K562 (cell line): ENCODE data around the gene PRXL2B.

ENCODE experiments used
- ARID2 ChIP-seq: fragments of 450-650 bp; IDR thresholded peaks from 2 replicates; pipeline ENCODE4 v1.6.1; 2017; ENCODE audit warnings: antibody characterized with exemption, mild to moderate bottlenecking
- FOS ChIP-seq: IDR thresholded peaks from 3 replicates; pipeline ENCODE4 v1.6.1; 2011; ENCODE audit not compliant: insufficient read length; ENCODE audit errors: extremely low read depth
- HBP1 ChIP-seq: fragments of 450-650 bp; formaldehyde crosslinking; IDR thresholded peaks from 2 replicates; pipeline ENCODE4 v1.4.0; 2022; ENCODE audit warnings: missing genetic modification characterization
- JUND ChIP-seq, 2 experiments: IDR thresholded peaks; 2 replicates in 1 of 2; 3 replicates in 1 of 2; pipeline ENCODE4 v1.6.1; 2011; ENCODE audit warnings: borderline replicate concordance in 2 of 2, low read depth in 2 of 2, low read length in 2 of 2, improper control_type of control experiment in 1 of 2, missing biosample characterization in 1 of 2, missing genetic modification characterization in 1 of 2, missing genetic modification reagents in 1 of 2
- RBM15 ChIP-seq: fragments of 200-400 bp; formaldehyde crosslinking; IDR thresholded peaks from 2 replicates; pipeline ENCODE4 v1.6.1; 2018; ENCODE audit warnings: mild to moderate bottlenecking, low read length, moderate library complexity; ENCODE audit not compliant: insufficient read depth
- RNF219 ChIP-seq: fragments of 250-450 bp; sonication (Bioruptor Pico); IDR thresholded peaks from 2 replicates; pipeline ENCODE4 v1.5.0; 2022; ENCODE audit warnings: mild to moderate bottlenecking
- YY1 ChIP-seq, 3 experiments: IDR thresholded peaks; 2 replicates each; pipeline ENCODE4 v1.6.1; 2011; ENCODE audit warnings: low read length in 2 of 3, mild to moderate bottlenecking in 2 of 3, moderate library complexity in 2 of 3, borderline replicate concordance in 1 of 3, control low read depth in 1 of 3, low read depth in 1 of 3; ENCODE audit not compliant: insufficient read depth in 3 of 3, insufficient replicate concordance in 2 of 3, control insufficient read depth in 1 of 3, insufficient read length in 1 of 3; ENCODE audit errors: extremely low read depth in 1 of 3
- TF ChIP-seq, protein P1 (sequence below), 3 experiments: IDR thresholded peaks in 2 of 3; conservative IDR thresholded peaks in 1 of 3; 2 replicates each; pipeline ENCODE4 v1.5.1; 2011 to 2012; ENCODE audit warnings: low read length in 3 of 3, mild to moderate bottlenecking in 3 of 3, control low read depth in 2 of 3, improper control_type of control experiment in 1 of 3, inconsistent platforms in 1 of 3, low read depth in 1 of 3, mixed read lengths in 1 of 3, moderate library complexity in 1 of 3; ENCODE audit not compliant: insufficient read depth in 2 of 3
- TF ChIP-seq, protein P2 (sequence below), 2 experiments: fragments of 450-650 bp in 1 of 2; IDR thresholded peaks; 2 replicates each; pipeline ENCODE4 v1.6.1; 2011 to 2017; ENCODE audit warnings: low read depth in 2 of 2, antibody characterized with exemption in 1 of 2, borderline replicate concordance in 1 of 2, low read length in 1 of 2, mild to moderate bottlenecking in 1 of 2, mixed read lengths in 1 of 2; ENCODE audit not compliant: control insufficient read depth in 1 of 2

GRCh38 chr1:2605509-2606395, 19.2 kb downstream of the PRXL2B start:
- TF ChIP-seq RNF219 (CRISPR knock-in tag) (no peak), HBP1 (no peak), YY1 (IDR thresholded peaks at IDR 0.05; ENCODE audit: borderline replicate concordance in 1 of 3, control insufficient read depth in 1 of 3, extremely low read depth in 1 of 3, insufficient read depth in 3 of 3, insufficient read length in 1 of 3, insufficient replicate concordance in 2 of 3, low read depth in 1 of 3, low read length in 2 of 3) (no peak), RBM15 (no peak), ARID2 (no peak), JUND (IDR thresholded peaks at IDR 0.05; ENCODE audit: borderline replicate concordance, low read depth, low read length) (no peak), JUND (tag; IDR thresholded peaks at IDR 0.05; ENCODE audit: borderline replicate concordance, low read depth, low read length) (no peak), FOS (no peak)
- TF ChIP-seq, protein P1, sequence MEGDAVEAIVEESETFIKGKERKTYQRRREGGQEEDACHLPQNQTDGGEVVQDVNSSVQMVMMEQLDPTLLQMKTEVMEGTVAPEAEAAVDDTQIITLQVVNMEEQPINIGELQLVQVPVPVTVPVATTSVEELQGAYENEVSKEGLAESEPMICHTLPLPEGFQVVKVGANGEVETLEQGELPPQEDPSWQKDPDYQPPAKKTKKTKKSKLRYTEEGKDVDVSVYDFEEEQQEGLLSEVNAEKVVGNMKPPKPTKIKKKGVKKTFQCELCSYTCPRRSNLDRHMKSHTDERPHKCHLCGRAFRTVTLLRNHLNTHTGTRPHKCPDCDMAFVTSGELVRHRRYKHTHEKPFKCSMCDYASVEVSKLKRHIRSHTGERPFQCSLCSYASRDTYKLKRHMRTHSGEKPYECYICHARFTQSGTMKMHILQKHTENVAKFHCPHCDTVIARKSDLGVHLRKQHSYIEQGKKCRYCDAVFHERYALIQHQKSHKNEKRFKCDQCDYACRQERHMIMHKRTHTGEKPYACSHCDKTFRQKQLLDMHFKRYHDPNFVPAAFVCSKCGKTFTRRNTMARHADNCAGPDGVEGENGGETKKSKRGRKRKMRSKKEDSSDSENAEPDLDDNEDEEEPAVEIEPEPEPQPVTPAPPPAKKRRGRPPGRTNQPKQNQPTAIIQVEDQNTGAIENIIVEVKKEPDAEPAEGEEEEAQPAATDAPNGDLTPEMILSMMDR (IDR thresholded peaks at IDR 0.05 in 2 of 3, conservative IDR thresholded peaks at IDR 0.05 in 1 of 3; ENCODE audit: insufficient read depth in 2 of 3, low read depth in 1 of 3, low read length in 3 of 3): no peak
- TF ChIP-seq, protein P2, sequence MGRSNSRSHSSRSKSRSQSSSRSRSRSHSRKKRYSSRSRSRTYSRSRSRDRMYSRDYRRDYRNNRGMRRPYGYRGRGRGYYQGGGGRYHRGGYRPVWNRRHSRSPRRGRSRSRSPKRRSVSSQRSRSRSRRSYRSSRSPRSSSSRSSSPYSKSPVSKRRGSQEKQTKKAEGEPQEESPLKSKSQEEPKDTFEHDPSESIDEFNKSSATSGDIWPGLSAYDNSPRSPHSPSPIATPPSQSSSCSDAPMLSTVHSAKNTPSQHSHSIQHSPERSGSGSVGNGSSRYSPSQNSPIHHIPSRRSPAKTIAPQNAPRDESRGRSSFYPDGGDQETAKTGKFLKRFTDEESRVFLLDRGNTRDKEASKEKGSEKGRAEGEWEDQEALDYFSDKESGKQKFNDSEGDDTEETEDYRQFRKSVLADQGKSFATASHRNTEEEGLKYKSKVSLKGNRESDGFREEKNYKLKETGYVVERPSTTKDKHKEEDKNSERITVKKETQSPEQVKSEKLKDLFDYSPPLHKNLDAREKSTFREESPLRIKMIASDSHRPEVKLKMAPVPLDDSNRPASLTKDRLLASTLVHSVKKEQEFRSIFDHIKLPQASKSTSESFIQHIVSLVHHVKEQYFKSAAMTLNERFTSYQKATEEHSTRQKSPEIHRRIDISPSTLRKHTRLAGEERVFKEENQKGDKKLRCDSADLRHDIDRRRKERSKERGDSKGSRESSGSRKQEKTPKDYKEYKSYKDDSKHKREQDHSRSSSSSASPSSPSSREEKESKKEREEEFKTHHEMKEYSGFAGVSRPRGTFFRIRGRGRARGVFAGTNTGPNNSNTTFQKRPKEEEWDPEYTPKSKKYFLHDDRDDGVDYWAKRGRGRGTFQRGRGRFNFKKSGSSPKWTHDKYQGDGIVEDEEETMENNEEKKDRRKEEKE (IDR thresholded peaks at IDR 0.05; ENCODE audit: borderline replicate concordance in 1 of 2, control insufficient read depth in 1 of 2, low read depth in 2 of 2, low read length in 1 of 2): no peak
